Measurements from ENCODE around the gene SPATA12.

The SPATA12 gene

GRCh38 chr3:57085211-57085610 lies 24.7 kb downstream of the SPATA12 start:
- no peak for DNase-seq

- DNase-seq: no peak
Observed at GRCh38 chr3:57086201-57086600, 25.7 kb downstream of the SPATA12 start.

GRCh38 chr3:57087361-57088092 lies 27.1 kb downstream of the SPATA12 start:
- DNase-seq: no peak

- no peak for DNase-seq
Observed at GRCh38 chr3:57088503-57088902, 28.0 kb downstream of the SPATA12 start.

GRCh38 chr3:57089043-57089442 lies 28.6 kb downstream of the SPATA12 start:
- DNase-seq: no peak

- no peak for DNase-seq
Observed at GRCh38 chr3:57091521-57092273, 31.2 kb downstream of the SPATA12 start.

GRCh38 chr3:57093489-57093888 lies 33.0 kb downstream of the SPATA12 start:
- no peak for DNase-seq

- no peak for DNase-seq
Observed at GRCh38 chr3:57093971-57094535, 33.6 kb downstream of the SPATA12 start.

- DNase-seq: no peak
Observed at GRCh38 chr3:57094575-57094974, 34.1 kb downstream of the SPATA12 start.

- DNase-seq: no peak
Observed at GRCh38 chr3:57095363-57095762, 34.9 kb downstream of the SPATA12 start.

- no peak for DNase-seq
Observed at GRCh38 chr3:57097536-57097935, 37.1 kb downstream of the SPATA12 start.

- DNase-seq: no peak
Observed at GRCh38 chr3:57098418-57099310, 38.2 kb downstream of the SPATA12 start.

GRCh38 chr3:57100046-57100695 lies 39.7 kb downstream of the SPATA12 start:
- DNase-seq: no peak

- no peak for DNase-seq
Observed at GRCh38 chr3:57105585-57105984, 45.1 kb downstream of the SPATA12 start.

- DNase-seq: no peak
Observed at GRCh38 chr3:57108684-57109083, 48.2 kb downstream of the SPATA12 start.

- no peak for DNase-seq
Observed at GRCh38 chr3:57109437-57110199, 49.2 kb downstream of the SPATA12 start.

GRCh38 chr3:57110214-57110613 lies 49.8 kb downstream of the SPATA12 start:
- DNase-seq: no peak

- no peak for DNase-seq
Observed at GRCh38 chr3:57110798-57111197, 50.3 kb downstream of the SPATA12 start.

- no peak for DNase-seq
Observed at GRCh38 chr3:57112206-57112605, 51.7 kb downstream of the SPATA12 start.

GRCh38 chr3:57116501-57116900 lies 56.0 kb downstream of the SPATA12 start:
- no peak for DNase-seq

GRCh38 chr3:57118254-57118653 lies 57.8 kb downstream of the SPATA12 start:
- DNase-seq: no peak

- DNase-seq: no peak
Observed at GRCh38 chr3:57120040-57120439, 59.6 kb downstream of the SPATA12 start.
